WERI-Rb-1 (cell line): ENCODE results near the gene PPFIBP2.

Experiments
- DNase-seq: peaks from one replicate; pipeline ENCODE4 v3.0.0-alpha.2; 2020
- H3K27ac ChIP-seq: fragments of 250-450 bp; sonication (Bioruptor Pico); 2 replicates; pipeline ENCODE4 v1.5.1; 2020; ENCODE audit warnings: mild to moderate bottlenecking, moderate library complexity
- H3K27me3 ChIP-seq: fragments of 250-450 bp; sonication (Bioruptor Pico); 2 replicates; pipeline ENCODE4 v1.5.1; 2021; ENCODE audit warnings: mild to moderate bottlenecking, low read depth, moderate library complexity; ENCODE audit not compliant: insufficient read depth, severe bottlenecking
- H3K36me3 ChIP-seq: fragments of 250-450 bp; sonication (Bioruptor Pico); 2 replicates; pipeline ENCODE4 v1.5.1; 2020; ENCODE audit warnings: mild to moderate bottlenecking, moderate library complexity
- H3K4me3 ChIP-seq: 2 replicates; pipeline ENCODE4 v1.5.1; 2011; ENCODE audit warnings: low read depth, mild to moderate bottlenecking, control low read depth, low read length
- H3K9me3 ChIP-seq: fragments of 250-450 bp; sonication (Bioruptor Pico); 2 replicates; pipeline ENCODE4 v1.5.1; 2021; ENCODE audit warnings: mild to moderate bottlenecking, moderate library complexity; ENCODE audit not compliant: severe bottlenecking
- CTCF ChIP-seq: IDR thresholded peaks from 2 replicates; pipeline ENCODE4 v1.5.1; 2011; ENCODE audit warnings: low read depth, mild to moderate bottlenecking, control low read depth, inconsistent platforms, low read length

PPFIBP2 gene

GRCh38 chr11:7630002-7630401, 116.2 kb downstream of the PPFIBP2 start:
- no peak for TF ChIP-seq CTCF
- no peak overlapping the region for H3K27ac ChIP-seq
- no peaks in the 10 kb centered on the region for H3K9me3 ChIP-seq
- no peaks in the 10 kb centered on the region for H3K27me3 ChIP-seq
- H3K36me3 ChIP-seq = no peaks in the 10 kb centered on the region
- no peak for DNase-seq
- no peak overlapping the region for H3K4me3 ChIP-seq

- no peaks in the 10 kb centered on the region for H3K9me3 ChIP-seq
- no peaks in the 10 kb centered on the region for H3K27me3 ChIP-seq
- H3K36me3 ChIP-seq = no peaks in the 10 kb centered on the region
- H3K4me3 ChIP-seq = no peak overlapping the region
- no peak overlapping the region for H3K27ac ChIP-seq
- TF ChIP-seq CTCF = no peak
- DNase-seq = no peak
These were observed 118.4 kb downstream of the PPFIBP2 start for GRCh38 chr11:7632211-7632610.

GRCh38 chr11:7635137-7635536, 121.3 kb downstream of the PPFIBP2 start:
- Histone ChIP-seq H3K27me3 (no peaks in the 10 kb centered on the region), H3K27ac (no peak overlapping the region), H3K9me3 (no peaks in the 10 kb centered on the region), H3K36me3 (no peaks in the 10 kb centered on the region), H3K4me3 (no peak overlapping the region)
- no peak for DNase-seq
- TF ChIP-seq CTCF = no peak

GRCh38 chr11:7635708-7636107, 121.9 kb downstream of the PPFIBP2 start:
- no peaks in the 10 kb centered on the region for H3K27me3 ChIP-seq
- DNase-seq = no peak
- H3K27ac ChIP-seq = no peak overlapping the region
- no peak for TF ChIP-seq CTCF
- H3K9me3 ChIP-seq = no peaks in the 10 kb centered on the region
- no peak overlapping the region for H3K4me3 ChIP-seq
- H3K36me3 ChIP-seq = no peaks in the 10 kb centered on the region

- H3K4me3 ChIP-seq = no peak overlapping the region
These were observed 122.6 kb downstream of the PPFIBP2 start for GRCh38 chr11:7636350-7636749.

More at GRCh38 chr11:7636350-7636749, 122.6 kb downstream of the PPFIBP2 start:
- no peak overlapping the region for H3K27ac ChIP-seq
- no peaks in the 10 kb centered on the region for H3K36me3 ChIP-seq
- no peaks in the 10 kb centered on the region for H3K27me3 ChIP-seq
- no peak for DNase-seq
- H3K9me3 ChIP-seq = no peaks in the 10 kb centered on the region
- no peak for TF ChIP-seq CTCF
